ENCODE data around the gene CARD11.
A peak's percentile ranks its signal among the peaks of the same experiment; 100 is the strongest.

The CARD11 gene

GRCh38 chr7:2945171-2945570 is 98.5 kb downstream of the CARD11 start:
- no peak for DNase-seq (ENCODE audit: low read depth)
- no peak overlapping the region for H3K4me3 ChIP-seq (ENCODE audit: control insufficient read depth, low read depth, low read length)
- no peak for TF ChIP-seq CTCF (conservative IDR thresholded peaks at IDR 0.05; ENCODE audit: control insufficient read depth, insufficient read depth, low read depth, low read length)

- no peak for DNase-seq (ENCODE audit: low read depth)
- H3K4me3 ChIP-seq (ENCODE audit: control insufficient read depth, low read depth, low read length) = no peak overlapping the region
- TF ChIP-seq CTCF (conservative IDR thresholded peaks at IDR 0.05; ENCODE audit: control insufficient read depth, insufficient read depth, low read depth, low read length) = no peak
Measured at GRCh38 chr7:2944739-2945138, 98.9 kb downstream of the CARD11 start.

GRCh38 chr7:2943851-2944601 is 99.6 kb downstream of the CARD11 start:
- no peak for TF ChIP-seq CTCF (conservative IDR thresholded peaks at IDR 0.05; ENCODE audit: control insufficient read depth, insufficient read depth, low read depth, low read length)
- DNase-seq (ENCODE audit: low read depth) = no peak
- H3K4me3 ChIP-seq (ENCODE audit: control insufficient read depth, low read depth, low read length) = no peak overlapping the region

- no peak for DNase-seq (ENCODE audit: low read depth)
- H3K4me3 ChIP-seq (ENCODE audit: control insufficient read depth, low read depth, low read length) = no peak overlapping the region
- TF ChIP-seq CTCF (conservative IDR thresholded peaks at IDR 0.05; ENCODE audit: control insufficient read depth, insufficient read depth, low read depth, low read length) = no peak
Measured at GRCh38 chr7:2941216-2941859, 102.3 kb downstream of the CARD11 start.

GRCh38 chr7:2940466-2940865 is 103.2 kb downstream of the CARD11 start:
- H3K4me3 ChIP-seq (ENCODE audit: control insufficient read depth, low read depth, low read length) = no peak overlapping the region
- no peak for DNase-seq (ENCODE audit: low read depth)
- TF ChIP-seq CTCF (conservative IDR thresholded peaks at IDR 0.05; ENCODE audit: control insufficient read depth, insufficient read depth, low read depth, low read length) = no peak

GRCh38 chr7:2939193-2939885 is 104.3 kb downstream of the CARD11 start:
- peak; percentile 10 for DNase-seq (ENCODE audit: low read depth)
- TF ChIP-seq CTCF (conservative IDR thresholded peaks at IDR 0.05; ENCODE audit: control insufficient read depth, insufficient read depth, low read depth, low read length) = no peak
- no peak overlapping the region for H3K4me3 ChIP-seq (ENCODE audit: control insufficient read depth, low read depth, low read length)
